SKM-1 (cell line): ENCODE measurements around the gene HGS.
"Not testable (repeated sequence)": the region's sequence is repeated elsewhere in the genome, so short reads cannot be mapped to it uniquely, and the experiment has no call there.

Experiments
- DNase-seq: peaks from one replicate; lab custom pipeline; 2025; ENCODE audit not compliant: unreplicated experiment; lab: John Stamatoyannopoulos, UW

Gene HGS

DNA sequence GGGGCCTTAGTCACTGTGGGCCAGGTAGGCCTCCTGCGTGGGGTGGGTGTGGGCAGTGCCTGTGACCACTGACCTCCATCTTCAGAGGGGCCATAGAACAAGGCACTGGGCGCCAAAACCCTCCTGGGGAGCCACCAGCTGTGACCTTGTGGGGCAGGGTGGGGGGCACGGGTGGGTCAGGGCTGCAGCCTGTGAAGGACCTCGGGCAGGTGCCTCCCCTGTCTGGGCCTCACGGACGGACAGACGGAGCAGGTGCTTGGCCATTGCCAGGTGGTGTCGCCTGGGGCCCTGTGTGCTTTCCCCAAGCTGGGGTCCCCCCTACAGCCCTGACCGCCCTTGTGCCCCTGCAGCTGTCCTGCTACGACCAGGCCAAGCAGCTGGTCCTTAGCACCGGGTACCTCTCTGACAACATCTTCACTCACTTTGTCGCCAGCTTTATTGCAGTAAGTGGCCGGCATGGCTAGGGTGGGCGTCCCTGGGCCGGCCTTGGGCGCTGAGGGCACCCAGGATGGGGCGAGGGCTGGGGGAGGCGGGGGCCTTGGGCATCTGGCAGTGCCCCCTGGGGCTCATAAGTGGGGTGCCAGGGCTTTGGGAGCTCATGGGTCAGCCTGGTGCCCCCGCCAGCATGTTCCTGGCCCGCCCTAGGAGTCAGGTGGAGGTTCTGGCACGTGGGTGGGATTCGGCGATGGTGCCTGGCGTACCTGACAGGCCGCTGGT is 33.4 kb downstream of the HGS start:
- no peak for DNase-seq

DNA sequence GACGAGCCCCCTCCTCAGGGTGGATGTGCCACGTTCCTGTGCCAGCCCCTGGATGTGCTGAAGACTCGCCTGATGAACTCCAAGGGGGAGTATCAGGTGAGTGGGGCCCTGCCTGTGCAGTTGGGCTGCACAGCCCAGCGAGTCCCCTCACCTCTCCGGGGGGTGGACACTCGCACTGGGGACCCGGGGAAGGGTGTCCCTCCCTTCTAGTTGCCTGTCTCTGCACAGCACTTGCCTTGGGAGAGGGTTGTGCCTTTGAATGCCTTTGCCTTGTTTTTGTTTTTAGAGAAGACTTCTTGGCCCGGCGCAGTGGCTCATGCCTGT is 33.9 kb downstream of the HGS start:
- DNase-seq, result no peak

DNA sequence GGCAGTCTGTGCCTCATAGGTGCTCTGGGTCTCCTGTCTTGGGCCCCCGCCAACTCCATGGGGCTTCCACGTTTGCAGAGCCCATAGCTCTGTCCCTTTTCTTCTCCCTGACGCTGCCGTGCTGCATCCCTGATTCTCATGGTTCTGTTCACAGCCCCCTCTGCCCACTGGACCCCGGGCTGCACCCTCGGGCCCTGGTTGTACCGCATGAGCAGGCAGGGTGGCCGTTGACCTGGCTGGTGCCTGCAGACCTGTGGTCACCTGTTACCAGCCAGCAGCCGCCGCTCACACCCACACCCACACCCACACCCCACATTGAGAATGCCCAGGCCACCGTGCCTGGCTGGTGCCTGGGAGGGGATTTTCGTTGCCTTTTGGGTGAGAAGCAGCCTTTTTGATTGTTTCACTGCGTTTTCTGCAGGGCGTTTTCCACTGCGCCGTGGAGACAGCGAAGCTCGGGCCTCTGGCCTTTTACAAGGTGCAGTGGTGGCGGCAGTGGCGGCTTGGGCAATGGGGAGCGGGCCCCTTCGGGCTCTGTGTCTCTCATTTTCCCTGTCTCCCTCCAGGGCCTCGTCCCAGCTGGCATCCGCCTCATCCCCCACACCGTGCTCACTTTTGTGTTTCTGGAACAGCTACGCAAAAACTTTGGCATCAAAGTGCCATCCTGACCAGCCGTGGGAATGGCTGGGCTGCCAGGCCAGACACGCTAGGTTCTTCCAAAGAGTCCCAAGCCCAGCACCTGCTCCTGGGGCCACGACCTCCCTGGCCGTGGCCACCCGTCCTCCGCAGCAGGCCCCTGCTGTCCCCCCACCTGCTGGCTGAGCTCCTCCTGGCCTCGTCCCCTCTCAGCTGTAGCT is 35.8 kb downstream of the HGS start:
- no peak for DNase-seq

DNA sequence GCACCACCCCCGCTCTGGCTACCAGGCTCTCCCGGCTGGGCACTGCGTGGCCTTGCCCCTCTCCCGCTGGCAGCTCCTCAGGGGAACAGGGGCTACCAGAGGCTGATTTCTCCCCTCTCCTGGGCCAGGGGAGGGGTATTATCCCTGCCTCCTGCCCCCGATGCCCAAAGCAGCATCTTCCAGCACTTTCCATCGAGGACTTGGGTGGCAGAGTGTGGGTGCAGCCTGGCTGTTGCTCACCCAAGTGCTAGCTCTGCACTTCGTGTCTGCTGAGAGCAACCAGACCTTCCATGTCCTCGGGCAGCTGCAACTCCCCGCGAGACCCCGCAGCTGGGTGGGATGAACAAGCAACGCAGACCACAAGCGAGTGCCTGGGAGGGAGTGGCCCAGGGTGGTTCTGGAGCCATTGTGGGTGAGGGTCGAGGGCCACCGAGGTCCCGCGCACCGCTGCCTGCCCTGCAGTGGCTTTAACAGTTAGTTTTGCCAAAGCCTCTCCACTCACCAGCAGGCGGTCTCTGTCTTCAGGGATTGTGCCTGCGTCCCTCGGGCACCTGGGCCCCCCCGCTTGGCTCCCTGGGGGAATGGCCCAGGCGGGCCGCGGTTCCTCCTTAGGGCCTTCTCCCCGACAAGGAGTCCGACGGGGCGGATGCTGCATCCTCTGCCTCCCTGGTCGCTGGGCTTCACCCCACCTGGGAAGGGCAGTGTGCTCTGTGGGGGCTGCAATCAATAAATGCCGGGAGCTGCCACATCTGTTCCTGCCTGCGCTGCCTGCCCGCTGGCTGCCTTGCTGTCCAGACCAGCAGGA is 36.7 kb downstream of the HGS start:
- no peak for DNase-seq

DNA sequence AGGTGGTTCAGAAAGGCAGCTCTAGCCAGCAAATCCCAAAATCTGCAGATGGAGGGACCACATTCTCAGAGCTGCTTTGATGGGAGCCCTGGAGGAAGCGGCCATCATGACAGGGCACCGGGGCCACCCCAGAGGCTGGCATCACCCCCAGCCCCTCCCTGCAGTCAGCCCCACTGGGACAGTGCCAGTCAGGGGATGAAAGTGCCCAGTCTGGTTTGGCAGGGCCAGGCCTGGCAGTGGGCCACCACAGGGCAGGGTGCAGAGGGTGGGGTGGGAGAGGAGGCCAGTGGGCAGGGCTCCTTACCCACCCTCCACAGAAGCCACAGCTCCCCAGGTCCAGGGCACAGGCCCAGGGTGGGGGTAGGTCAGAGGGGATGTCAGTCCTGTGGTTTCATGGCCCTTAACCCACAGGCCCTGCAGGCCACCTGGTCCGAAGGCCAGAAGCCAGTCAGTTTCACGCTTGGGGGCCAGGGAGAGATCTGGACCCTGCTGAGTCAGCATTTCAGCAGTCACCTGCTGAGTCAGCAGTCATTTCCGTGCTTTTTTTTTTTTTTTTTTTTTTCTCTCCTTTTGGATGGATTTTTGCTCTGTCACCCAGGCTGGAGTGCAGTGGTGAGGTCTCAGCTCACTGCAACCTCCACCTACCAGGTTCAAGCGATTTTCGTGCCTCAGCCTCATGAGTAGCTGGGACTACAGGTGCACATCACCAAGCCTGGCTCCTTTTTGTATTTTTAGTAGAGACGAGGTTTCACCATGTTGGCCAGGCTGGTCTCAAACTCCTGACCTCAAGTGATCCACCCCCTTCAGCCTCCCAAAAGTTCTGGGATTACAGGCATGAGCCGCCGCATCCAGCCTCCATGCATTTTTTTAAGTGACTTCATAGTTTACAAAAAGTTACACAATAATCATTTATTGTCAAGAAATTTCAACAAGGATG is 38.6 kb downstream of the HGS start:
- DNase-seq, result no peak

DNA sequence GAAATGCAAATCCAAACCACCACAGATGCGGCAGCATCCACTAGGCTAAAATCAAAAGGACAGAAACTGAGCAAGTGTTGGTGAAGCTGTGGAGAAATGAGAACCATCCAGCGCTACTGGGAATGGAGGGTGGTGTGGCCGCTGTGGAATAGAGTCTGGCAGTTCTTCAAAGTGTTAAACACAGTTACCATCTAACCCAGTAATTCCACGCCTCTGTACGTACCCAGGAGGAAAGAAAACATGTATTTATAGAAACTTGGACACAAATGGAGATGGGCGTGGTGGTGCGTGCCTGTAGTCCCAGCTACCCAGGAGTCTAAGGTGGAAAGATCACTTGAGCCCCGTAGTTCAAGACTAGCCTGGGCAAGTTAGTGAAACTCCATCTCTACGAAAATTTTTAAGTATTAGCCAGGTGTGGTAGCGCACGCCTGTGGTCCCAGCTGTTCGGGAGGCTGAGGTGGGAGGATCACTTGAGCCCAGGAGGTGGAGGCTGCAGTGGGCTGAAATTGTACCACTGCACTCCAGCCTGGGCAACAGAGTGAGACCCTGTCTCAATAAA is 39.9 kb downstream of the HGS start:
- no peak for DNase-seq

DNA sequence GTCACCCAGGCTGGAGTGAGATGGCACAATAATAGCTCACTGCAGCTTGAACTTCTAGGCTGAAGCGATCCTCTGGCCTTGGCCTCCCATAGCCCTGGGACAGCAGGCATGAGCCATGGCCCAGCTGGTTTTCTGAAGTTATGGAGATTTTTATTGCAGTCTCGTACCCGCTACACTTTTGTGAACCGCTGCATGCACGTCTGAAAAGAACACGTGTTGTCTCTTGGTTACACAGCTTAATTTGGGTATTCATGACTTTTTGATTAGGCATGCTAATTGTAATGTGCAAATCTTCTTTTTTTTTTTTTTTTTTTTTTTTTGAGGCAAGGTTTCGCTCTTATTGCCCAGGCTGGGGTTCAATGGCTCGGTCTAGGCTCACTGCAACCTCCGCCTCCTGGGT is 41.6 kb downstream of the HGS start:
- DNase-seq, result no peak

DNA sequence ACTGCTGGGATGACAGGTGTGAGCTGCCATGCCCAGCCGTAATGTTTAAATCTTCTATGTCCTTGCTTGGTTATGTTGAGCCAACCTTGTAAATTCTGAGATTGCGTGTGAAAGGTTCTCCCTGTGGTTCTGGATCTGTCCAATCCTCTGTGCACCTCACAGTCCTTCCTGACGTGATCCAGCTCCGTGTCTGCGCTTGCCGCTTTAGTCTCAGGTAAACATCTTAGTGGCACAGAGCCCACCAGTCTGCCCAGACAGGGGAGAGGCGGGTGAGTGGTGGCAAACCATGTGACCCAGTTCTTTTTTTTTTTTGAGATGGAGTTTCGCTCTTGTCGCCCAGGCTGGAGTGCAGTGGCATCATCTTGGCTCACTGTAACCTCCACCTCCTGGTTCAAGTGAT is 42.2 kb downstream of the HGS start:
- no peak for DNase-seq

DNA sequence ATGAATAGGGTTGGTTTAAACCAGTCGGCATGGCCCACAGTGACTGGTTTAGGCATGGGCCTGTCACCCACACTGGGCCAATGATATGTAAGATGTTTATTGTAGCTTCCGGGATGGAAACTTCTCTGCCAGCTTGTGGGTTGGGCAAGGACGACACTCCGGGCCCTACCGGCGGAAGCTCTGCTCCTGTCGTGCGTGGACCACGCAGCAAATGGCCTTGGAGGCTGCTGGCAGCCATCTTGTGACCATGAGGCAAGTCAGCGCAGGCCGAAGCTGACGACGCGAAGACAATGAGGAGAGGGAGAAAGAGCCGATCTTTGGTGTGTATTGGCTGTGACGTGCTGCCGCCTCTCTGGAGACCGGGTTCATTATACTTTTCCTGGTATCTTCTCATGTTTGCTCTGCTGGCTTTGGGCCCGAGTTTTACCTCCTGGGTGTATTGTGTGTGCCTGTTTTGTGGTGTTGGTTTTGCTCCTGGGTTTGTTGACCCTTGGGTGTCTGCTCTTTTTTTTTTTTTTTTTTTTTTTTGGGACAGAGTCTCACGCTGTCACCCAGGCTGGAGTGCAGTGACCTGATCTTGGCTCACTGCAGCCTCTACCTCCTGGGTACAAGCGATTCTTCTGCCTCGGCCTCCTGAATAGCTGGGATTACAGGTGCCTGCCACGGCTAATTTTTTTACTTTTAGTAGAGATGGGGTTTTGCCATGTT is 43.7 kb downstream of the HGS start:
- no peak for DNase-seq

DNA sequence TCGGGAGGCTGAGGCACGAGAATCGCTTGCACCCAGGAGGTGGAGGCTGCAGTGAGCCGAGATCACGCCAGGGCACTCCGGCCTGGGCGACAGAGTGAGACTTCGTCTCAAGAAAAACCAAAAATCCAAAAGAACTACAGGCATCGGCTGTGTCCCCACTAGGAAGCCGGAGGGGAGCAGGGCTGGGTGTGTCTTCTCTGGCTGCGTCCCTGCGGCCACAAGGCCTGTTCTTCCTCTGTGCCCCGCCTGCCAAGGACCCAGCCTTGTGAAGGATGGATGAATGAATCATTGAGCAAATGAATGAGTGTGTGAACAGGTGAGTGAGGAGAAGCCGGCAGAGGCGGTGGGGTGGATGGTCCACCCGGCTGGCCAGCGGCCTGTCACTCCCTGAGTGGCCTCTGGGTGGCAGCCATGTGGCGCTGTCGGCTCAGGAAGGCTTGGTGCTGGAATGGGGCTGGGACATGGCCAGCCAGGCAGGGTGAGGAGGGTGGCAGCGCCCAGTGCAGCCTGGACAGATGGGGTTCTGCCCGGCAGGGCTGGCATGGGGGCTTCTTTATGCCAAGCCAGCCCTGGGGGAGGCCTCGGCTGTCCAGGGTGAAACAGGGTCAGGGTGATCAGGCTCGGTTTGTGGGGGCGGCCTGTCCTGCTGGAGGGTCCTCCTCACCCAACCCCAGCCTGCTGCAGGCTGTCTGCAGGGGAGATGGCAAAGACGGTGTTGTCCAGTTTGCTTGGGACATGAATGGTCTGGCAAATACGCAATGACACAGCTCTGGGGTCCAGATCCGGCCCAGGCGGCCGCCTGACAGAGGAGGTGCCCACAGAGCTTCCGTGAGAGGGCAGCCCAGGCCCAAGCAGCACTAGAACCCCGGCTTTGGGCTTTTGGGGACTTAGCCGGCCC is 49.9 kb downstream of the HGS start:
- DNase-seq, result peak; percentile 72

DNA sequence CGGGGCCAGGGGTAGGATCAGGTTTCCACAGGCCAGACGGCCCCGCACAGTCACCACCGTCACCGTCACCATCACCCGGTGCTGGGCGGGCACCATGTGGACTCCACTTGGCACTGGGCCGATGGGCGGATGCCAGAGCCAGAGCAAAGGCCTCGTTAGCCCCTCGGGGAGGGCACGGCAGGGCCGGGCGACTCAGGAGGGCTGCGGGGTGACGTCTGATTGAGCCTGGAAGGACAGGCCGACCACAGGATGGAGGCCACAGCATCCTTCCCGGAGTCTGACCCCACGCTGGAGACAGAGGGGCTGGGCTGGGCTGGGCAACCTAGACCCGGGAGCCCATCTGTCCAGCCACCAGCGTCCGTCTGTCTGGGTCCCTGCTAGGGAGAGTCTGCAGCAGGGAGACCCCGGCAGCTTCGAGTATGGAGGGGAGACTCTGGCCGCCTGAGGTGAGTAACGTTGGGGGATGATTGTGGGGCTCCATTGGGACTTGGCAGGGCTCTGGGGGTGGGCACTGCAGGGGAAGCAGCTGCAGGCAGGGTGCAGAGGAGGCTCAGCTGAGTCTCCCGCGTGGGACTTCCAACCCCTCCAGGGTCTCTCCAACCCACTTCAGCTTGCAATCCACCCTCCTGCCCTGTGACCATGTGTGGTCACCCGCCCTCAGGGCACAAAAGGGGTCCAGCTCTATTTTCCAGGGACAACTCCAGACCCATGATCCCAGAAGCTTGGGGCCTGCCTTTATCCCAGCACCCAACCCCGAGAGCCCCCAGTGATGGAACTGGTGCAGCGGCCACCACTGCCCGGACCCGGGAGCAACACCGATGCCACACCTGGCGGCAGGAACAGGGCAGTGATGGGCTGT is 50.8 kb downstream of the HGS start:
- no peak for DNase-seq

DNA sequence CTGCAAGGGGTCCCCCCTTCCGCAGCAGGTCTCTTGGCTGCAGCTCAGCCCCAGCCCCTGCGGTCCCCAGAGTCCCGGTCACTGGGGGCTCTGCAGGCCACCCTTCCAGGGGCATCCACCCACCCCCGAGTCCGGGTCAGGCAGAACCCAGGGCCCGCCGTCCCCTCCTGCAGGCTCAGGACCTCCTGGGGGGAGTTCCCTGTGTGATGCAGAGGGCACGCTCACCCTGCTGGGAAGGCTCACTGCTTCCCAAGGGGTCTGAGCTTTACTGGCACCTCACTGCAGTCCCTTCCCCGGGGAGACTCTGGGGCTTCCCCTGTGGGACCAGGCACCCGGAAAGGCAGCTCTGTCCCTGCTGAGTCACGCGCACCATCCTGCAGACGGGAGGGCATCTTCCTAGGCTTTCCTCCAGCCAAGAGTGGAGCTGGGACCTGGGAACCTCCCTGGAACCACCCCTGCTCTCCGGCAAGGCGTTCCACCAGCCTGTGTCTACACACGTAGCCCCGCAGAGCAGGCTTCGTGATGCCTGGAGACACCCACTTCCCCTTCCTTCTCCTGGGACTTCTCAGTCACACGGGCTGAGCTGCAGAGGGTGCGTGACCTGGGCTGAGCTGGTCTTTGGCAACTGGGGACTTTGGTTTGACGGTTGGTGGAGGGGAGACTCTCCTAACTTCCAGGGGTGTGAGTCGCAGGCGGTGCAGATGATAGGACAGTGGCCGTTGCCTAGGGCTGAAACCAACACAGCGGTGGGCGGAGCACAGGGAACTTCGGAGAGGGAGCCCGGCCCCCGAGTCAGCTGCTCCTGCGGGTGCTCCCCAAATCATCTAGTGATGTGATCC is 51.7 kb downstream of the HGS start:
- peak; percentile 96 for DNase-seq

DNA sequence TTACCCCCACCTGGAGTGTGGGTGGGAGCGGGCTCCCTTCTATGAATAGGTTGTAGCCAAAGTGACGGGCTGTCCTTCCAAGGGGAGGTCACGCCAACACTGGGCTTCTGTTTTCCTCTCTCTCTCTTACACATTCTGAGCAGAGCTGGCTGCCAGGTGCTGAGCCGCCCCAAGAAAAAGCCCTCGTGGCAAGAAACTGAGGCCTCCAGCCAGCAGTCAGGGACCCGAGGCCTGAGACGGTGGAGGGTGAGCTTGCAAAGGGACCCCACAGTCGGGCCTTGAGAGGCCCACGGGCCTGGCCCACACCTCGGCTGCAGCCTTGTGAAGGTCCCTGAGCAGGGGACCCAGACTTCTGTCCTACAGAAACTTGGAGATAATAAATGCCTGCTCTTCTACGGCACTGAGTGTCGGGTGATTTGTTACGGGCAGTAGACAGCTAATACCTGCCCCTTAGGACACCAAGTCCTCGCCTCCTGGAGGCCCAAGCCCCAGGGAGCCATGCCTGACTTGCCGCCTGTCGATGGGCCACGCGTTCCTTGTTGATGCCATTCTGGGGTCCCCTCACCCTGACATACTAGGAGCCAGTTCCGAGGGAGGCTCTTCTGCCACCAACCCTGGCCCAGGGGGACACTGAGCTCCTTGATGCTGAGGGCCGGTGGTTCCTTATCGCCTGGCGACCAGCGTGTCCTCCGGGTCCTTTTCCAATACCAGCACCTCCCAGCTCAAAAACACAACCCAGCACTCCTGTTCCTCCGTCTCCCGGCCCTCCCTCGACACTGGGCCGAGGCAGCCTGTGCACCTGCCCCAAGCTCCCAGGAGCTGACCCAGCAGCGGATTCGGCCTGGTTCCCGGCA is 54.4 kb downstream of the HGS start:
- DNase-seq, result no peak

DNA sequence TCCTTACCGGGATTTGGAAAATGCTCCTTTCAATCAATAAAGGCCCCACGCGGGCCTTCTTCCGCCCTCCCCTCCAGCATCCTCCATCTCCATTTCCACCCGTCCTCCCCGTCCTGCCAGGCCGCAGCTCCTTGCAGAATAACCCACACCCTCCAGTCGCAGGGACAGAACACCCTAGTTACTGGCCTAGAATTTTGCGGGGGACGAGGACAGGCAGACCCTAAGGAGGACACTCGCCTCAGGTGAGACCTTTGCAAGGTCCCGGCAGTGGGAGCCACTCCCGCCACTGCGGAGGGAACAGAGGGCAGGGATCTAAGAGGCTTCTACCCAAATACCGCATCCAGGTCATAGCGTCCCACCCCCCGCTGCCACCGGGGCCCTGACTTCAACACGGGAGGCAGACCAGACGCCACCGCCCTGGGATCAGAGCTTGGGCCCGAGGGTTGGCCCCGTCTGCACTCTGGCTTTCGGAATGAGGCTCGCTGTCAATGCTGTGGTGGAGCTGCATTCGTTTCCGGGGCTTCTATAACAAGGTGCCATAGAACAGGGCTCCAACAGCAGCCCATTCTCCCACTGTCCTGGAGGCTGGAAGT is 55.1 kb downstream of the HGS start:
- no peak for DNase-seq

DNA sequence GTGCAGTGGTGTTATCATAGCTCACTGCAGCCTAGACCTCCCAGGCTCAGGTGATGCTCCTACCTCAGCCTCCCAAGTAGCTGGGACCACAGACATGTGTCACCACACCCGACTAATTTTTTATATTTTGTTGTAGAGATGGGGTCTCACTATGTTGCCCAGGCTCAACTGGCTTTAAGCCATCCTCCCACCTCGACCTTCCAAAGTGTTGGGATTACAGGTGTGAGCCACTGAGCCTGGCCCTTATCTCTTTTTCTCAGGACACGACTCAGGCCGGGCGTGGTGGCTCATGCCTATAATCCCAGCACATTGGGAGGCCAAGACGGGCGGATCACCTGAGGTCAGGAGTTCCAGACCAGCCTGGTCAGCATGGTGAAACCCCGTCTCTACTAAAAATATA is 55.8 kb downstream of the HGS start:
- DNase-seq, result not testable (repeated sequence)
